NCI-H510A (cell line): ENCODE data around the gene PRPF40B.

ENCODE experiments used
- DNase-seq: peaks from one replicate; lab custom pipeline; 2025; lab: John Stamatoyannopoulos, UW

Gene PRPF40B

GRCh38 chr12:49635656-49636055, 12.3 kb downstream of the PRPF40B start:
- DNase-seq: no peak

- no peak for DNase-seq
Observed at GRCh38 chr12:49636574-49636973, 13.2 kb downstream of the PRPF40B start.

- DNase-seq: peak; percentile 37
Observed at GRCh38 chr12:49636979-49637755, 13.8 kb downstream of the PRPF40B start.

DNA sequence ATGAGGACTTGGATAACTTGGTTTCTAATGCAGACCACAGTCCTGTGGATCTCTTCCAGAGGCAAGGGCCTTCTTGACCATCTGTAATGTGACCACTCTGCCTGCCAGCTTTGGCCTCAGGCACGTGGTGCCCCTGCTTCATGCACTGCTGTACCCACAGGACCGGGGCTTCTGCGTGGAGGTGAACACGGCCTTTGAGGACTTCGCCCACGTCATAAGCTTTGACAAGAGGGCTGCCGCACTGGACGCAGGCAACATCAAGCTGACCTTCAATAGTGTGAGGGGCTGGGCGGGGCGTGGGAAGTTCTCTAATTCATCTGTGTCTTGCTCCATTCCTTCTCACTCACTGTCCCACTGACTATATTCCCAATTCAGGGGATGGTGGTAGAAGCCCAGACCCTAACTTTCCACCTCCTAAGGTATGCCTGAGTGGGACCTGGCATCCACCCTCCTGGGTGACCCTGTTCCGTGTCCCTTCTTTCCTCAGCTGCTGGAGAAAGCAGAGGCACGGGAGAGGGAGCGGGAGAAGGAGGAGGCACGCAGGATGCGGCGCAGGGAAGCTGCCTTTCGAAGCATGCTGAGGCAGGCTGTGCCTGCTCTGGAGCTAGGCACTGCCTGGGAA, 18.5 kb downstream of the PRPF40B start:
- no peak for DNase-seq

DNA sequence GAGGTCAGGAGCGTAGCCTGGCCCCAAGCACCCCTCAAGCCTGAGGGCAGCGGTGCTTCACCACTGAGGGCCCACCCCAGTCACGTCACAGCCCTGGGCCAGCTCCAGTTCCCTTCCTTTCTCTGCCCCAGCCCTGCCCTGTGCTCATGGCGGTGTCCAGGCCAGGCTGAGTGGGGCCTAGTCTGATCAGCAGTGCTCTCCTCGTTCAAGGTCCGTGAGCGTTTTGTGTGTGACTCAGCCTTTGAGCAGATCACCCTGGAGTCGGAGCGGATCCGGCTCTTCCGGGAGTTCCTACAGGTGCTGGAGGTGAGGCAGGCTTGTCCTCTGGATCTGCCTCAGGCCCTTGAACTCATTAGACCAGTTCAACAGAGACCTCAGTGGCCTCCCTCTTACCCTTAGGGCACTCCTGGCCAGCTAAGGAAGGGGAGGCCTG, 19.0 kb downstream of the PRPF40B start:
- DNase-seq: no peak

DNA sequence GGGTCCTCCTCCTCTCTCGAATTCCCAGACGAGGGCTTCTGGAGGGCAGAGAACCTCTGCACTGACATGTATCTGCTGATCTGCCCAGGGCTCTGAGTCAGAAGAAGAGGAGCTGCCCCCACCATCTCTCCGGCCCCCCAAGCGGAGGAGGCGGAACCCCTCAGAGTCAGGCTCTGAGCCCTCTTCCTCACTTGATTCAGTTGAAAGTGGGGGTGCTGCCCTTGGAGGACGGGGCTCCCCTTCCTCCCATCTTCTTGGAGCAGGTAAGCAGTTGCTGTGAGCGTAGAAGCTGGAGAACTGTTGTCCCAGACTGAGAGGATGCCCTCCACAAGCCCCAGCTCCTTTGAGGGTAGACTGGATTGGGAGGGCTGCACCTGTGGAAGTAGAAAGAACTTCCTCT, 19.8 kb downstream of the PRPF40B start:
- DNase-seq: no peak

- no peak for DNase-seq
Observed at GRCh38 chr12:49643961-49644619, 20.7 kb downstream of the PRPF40B start.

DNA sequence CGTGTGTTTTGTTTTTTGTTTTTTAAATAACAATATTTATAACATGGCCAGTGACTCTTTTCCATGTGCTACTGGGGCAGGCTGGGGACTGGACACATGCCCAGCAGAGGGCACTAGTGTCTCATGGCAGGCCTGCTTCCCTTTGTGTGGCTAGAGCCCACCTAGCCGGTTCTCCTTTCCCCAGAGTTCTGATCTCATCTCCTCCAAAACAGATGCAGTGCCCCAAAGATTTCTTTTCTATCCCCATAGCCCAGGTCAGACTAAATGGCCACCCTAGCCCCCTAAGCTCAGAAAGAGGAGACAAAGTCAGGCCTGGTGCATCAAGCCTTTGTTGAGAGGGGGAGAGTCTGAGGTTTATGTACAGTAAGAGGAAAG, 21.2 kb downstream of the PRPF40B start:
- no peak for DNase-seq

DNA sequence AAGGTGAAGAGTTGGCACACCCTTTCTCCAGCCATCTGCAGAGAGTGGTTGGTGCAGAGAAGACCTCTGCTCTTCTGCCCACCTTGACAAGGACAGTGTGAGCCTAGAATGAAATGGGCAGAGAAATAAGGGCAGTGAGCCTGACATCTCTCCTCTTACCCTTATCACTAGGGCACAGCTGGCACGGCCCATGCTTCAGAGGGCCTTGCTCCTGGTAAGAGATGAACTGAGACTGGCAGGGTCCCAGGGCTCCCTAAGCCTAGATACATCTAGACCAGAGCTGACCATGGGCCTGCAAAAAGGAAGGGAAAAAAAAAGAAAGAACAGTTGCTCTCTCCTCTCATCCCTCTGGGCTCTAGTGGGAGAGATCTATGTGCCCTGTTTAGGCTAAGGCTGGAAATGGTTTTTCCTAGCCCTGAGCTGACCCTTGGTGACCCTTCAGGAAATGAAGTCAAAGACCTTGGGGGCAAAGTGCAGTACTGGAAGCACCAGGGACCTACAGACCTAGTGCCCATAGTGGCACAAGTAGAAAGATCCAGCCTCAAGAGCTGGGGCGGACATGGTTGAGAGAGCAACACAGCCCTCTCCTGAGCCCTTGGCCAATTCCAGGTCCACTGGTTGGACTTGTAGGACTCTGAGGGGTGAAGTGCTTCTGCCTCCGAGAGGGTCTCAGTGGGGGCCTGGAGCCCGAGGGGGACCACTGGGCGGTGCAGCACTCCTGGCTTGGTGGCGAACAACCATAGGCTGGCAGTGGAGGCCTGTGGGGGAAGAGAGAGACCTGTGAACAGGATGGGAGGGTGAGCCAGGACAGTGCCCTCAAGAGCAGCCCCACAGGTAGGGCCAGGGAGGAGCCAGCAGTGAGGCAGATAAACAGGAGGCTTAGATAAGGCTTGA, 22.0 kb downstream of the PRPF40B start:
- no peak for DNase-seq

DNA sequence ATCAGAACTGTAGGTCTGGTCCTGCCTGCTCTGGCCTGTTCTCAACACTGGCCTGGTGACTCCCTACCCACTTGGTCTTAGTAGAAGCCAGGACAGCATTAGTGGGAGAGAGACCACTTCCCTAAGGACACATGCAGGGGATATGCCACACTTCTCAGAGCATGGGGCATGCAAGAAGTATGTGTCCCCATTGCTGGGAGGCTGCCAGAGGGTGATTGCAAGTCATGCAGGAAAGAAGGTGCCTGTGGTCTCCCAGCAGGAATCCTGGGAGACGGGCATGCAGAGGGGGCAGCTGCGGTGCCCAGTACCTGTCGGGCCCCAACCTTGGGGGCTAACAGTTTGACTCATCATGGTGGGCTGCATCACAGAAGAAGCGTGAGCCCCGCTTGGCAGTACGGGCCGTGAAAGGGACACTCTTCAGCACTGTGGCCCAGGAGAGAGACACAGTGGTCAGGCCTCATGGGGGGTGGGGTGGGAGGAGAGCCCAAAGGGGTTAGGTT, 23.0 kb downstream of the PRPF40B start:
- DNase-seq: no peak

DNA sequence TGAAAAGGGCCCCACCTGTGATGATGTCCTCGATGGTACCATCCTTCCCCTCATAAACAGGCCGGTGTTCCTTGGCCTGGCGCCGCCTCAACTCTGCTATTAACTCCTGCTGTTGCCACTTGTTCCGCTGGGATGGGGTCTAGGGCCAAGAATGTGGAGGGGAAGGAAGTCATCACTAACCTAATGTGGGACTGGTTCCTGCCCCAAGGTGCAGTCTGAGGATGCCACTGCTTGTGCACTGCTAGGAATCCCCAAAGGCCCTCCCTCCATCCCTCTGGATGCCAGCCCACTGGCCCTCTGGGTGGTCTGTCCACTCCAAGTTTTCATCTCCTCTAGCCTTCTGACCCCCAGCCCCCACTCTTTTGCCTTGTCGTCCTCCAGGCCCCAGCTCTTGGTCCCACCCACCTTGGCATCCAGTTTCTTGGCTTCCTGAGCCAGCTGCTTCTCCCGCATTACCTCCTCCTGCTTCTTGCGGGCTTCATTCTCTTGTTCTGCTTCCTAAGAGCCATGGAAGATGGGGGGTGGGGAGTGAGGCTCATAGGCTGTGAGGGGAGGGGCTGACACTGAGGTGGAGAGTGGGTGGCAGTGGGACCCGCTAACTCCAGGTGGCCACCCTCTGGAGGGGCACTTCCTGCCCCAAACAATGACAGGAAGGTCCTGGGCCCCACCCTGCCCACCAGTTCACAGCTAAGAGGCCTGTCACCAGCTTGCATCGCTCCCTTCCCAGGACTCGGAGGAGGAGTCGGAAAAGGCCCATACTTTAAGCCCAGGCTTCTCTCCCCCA, 23.7 kb downstream of the PRPF40B start:
- DNase-seq: no peak

- no peak for DNase-seq
Observed at GRCh38 chr12:49647827-49648711, 24.7 kb downstream of the PRPF40B start.

DNA sequence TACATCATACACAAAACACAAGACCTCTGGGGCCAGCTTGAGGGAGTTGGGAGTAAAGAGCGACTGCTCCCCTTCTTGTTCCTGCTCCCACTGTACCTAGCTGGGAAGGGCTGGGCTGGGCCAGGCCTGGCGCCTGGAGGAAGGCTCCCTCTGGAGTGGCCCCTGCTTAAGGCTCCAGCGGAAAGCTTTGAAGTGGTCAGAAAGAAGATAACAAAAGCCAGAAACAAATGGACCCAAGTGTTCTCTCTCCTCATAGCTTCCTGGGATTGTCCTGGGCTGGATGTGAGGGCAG, 25.3 kb downstream of the PRPF40B start:
- DNase-seq: no peak

DNA sequence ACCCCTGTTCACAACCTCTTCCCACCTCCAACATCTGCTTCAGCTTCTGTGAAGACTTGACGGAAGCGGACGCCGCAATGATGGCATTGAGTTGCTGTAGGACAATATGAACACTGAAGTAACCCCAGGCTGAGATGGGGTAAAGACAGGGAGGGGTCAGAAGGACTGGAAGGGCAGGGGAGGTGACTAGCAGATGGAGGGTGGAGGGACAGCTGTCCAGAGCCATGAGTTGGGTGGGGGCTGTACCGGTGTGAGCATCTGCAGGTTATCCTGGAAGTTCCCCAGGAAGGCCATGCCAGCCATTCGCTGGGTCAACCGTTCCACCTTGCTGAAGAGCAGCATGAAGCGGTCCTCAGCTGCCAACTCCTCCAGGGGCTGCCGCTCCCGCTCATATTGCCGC, 26.1 kb downstream of the PRPF40B start:
- DNase-seq: no peak

DNA sequence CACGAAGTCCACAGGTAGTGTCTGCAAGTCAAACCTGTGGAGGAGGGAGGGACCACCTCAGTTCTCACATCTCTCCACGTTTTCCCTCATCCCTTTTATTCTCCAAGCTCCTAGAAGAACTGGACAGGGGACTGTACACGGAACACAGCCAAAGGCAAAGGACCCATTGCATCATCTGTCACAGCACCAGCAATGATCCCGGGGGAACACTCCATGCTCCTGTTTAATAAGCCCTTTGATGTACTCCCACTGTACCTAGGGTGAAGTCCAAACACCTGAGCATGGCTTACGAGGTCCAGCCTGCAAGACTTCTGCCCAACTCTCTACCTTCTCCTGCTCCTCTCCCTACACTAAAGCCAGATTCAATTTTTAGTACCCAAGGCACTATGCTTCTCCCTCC, 26.5 kb downstream of the PRPF40B start:
- no peak for DNase-seq

- DNase-seq: no peak
Observed at GRCh38 chr12:49651855-49652254, 28.5 kb downstream of the PRPF40B start.

GRCh38 chr12:49652921-49653520, 29.7 kb downstream of the PRPF40B start:
- no peak for DNase-seq

DNA sequence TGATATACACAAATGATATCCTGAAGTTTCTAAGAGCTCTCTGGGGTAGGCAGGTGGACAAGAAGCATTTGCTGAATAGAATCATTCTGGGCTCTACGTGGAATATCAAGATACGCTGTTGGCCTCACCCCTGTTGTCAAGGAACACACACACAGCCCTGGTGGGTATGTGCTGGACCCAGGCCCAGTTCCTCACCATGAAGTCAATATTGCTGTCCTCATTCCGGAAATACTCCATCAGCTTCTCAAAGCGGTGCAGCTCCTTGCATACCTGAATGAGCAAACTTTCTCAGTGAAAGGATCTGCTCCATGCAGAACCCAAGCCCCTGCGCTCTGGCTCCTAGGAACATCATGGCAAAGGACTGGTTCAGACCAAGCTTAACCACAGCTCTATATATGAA, 31.4 kb downstream of the PRPF40B start:
- DNase-seq: no peak

DNA sequence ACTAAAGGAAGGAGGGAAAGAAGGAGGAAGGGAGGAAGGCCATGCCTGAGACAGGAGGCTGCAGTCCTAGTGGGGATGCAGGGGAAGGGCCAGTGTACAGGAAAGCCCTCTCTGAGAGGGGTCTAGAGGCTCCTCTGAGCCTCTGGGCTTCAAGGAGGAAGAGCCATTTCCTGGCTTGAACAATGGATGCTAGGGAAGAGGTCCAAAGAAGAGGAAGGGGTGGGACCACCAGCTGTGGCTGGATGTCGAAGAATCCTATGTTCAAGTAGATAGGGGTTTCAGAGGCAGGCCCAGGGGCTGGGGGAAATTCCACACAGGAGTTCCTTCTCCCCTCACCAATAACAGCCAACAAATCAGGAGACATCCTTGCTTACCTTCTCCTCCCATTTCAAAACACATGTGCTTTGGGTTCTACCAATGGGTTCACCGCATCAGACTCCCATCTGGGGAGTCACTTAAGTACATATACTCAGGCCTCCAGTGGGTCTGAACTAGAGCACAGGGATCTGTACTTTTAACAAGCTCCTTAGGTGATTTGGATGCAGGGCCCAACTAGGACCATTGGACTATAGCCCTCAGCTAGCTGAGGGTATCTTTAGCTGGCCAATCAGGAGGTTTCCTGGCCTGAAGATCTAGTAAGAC, 32.4 kb downstream of the PRPF40B start:
- no peak for DNase-seq

GRCh38 chr12:49658276-49658675, 34.9 kb downstream of the PRPF40B start:
- DNase-seq: no peak
